ENCODE measurements around the gene AADACL3.

DNA sequence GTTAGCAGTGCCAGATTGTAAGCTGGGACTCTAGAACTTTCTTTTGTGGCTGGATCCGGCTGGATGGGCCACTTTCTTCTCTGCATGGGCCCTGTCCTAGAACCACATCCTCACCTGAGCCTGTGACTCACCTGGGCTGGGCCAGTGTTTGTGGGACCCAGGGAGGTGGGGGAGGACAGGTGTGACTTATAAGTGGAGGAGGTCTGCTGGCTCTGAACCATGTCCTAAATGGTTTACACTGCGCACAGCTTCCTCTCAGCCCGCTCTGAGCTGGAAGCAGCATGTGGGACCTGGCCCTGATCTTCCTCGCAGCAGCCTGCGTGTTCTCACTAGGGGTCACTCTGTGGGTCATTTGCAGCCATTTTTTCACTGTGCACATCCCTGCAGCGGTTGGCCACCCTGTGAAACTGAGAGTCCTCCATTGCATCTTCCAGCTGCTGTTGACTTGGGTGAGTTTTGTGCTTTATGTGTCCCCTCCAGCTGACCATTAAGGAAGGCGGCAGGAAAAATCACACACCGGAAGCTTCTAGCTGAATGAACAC is at the start of gene AADACL3:
- TF ChIP-seq, protein P1, sequence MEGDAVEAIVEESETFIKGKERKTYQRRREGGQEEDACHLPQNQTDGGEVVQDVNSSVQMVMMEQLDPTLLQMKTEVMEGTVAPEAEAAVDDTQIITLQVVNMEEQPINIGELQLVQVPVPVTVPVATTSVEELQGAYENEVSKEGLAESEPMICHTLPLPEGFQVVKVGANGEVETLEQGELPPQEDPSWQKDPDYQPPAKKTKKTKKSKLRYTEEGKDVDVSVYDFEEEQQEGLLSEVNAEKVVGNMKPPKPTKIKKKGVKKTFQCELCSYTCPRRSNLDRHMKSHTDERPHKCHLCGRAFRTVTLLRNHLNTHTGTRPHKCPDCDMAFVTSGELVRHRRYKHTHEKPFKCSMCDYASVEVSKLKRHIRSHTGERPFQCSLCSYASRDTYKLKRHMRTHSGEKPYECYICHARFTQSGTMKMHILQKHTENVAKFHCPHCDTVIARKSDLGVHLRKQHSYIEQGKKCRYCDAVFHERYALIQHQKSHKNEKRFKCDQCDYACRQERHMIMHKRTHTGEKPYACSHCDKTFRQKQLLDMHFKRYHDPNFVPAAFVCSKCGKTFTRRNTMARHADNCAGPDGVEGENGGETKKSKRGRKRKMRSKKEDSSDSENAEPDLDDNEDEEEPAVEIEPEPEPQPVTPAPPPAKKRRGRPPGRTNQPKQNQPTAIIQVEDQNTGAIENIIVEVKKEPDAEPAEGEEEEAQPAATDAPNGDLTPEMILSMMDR (IDR thresholded peaks at IDR 0.05; ENCODE audit: insufficient read depth, low read depth, low read length), result no peak
- no peak for TF ChIP-seq EZH2 (IDR thresholded peaks at IDR 0.05; ENCODE audit: insufficient read depth, low read length)

All from astrocyte (in vitro differentiated cells and primary cell).